ENCODE results near the gene RRM2.
"Not testable (repeated sequence)": the region's sequence is repeated elsewhere in the genome, so short reads cannot be mapped to it uniquely, and the experiment has no call there.

Gene RRM2

GRCh38 chr2:10101491-10101890, 21.0 kb upstream of the RRM2 start:
- DNase-seq (ENCODE audit: low read depth in 2 of 2) = no peak
- no peak overlapping the region for H3K4me3 ChIP-seq (replicated peaks in 1 of 2; ENCODE audit: low read depth in 2 of 2, low read length in 2 of 2)
- no peak for TF ChIP-seq CTCF (IDR thresholded peaks at IDR 0.05; ENCODE audit: low read depth, low read length)

- H3K4me3 ChIP-seq (replicated peaks in 1 of 2; ENCODE audit: low read depth in 2 of 2, low read length in 2 of 2) = no peak overlapping the region
- DNase-seq (ENCODE audit: low read depth in 2 of 2) = no peak
- TF ChIP-seq CTCF (IDR thresholded peaks at IDR 0.05; ENCODE audit: low read depth, low read length) = no peak
These were observed 19.4 kb upstream of the RRM2 start for GRCh38 chr2:10103179-10103578.

- DNase-seq (ENCODE audit: low read depth in 2 of 2); H3K4me3 ChIP-seq (replicated peaks in 1 of 2; ENCODE audit: low read depth in 2 of 2, low read length in 2 of 2): not testable (repeated sequence)
These were observed 17.6 kb upstream of the RRM2 start for GRCh38 chr2:10104906-10105305.

- TF ChIP-seq CTCF (IDR thresholded peaks at IDR 0.05; ENCODE audit: low read depth, low read length) = no peak
- peak in 1 of 2 donors; percentile 9 for DNase-seq (ENCODE audit: low read depth in 2 of 2)
- no peak overlapping the region for H3K4me3 ChIP-seq (replicated peaks in 1 of 2; ENCODE audit: low read depth in 2 of 2, low read length in 2 of 2)
These were observed 13.2 kb upstream of the RRM2 start for GRCh38 chr2:10109311-10109710.

GRCh38 chr2:10119027-10119325, 3.6 kb upstream of the RRM2 start:
- H3K4me3 ChIP-seq (replicated peaks in 1 of 2; ENCODE audit: low read depth in 2 of 2, low read length in 2 of 2) = no peak overlapping the region
- TF ChIP-seq CTCF (IDR thresholded peaks at IDR 0.05; ENCODE audit: low read depth, low read length) = no peak
- DNase-seq (ENCODE audit: low read depth in 2 of 2) = no peak

- no peak for DNase-seq (ENCODE audit: low read depth in 2 of 2)
- H3K4me3 ChIP-seq (replicated peaks in 1 of 2; ENCODE audit: low read depth in 2 of 2, low read length in 2 of 2) = peak overlapping the region; percentile 59 to 65
- no peak for TF ChIP-seq CTCF (IDR thresholded peaks at IDR 0.05; ENCODE audit: low read depth, low read length)
These were observed 2.9 kb upstream of the RRM2 start for GRCh38 chr2:10119601-10120157.

GRCh38 chr2:10120158-10120876, 2.2 kb upstream of the RRM2 start:
- H3K4me3 ChIP-seq (replicated peaks in 1 of 2; ENCODE audit: low read depth in 2 of 2, low read length in 2 of 2) = peak overlapping the region; percentile 59 to 65
- DNase-seq (ENCODE audit: low read depth in 2 of 2) = peak; percentile 91 to 94
- TF ChIP-seq CTCF (IDR thresholded peaks at IDR 0.05; ENCODE audit: low read depth, low read length) = no peak

Measured in cardiac fibroblast (primary cell).